Retinal pigment epithelial cell (primary cell): ENCODE results near the gene PM20D2.
A peak's percentile ranks its signal among the peaks of the same experiment; 100 is the strongest.

Experiments used
- DNase-seq: peaks from one replicate; pipeline ENCODE4 v3.0.0-alpha.2; 2010; ENCODE audit warnings: low read depth
- H3K4me3 ChIP-seq: 2 replicates; pipeline ENCODE4 v1.5.1; 2011; ENCODE audit warnings: mild to moderate bottlenecking, low read length, control low read depth, moderate library complexity
- TF ChIP-seq, protein P1 (sequence below): conservative IDR thresholded peaks from 2 replicates; pipeline ENCODE4 v1.5.1; 2011; ENCODE audit warnings: low read depth, low read length, control low read depth, inconsistent platforms

Gene PM20D2

DNA sequence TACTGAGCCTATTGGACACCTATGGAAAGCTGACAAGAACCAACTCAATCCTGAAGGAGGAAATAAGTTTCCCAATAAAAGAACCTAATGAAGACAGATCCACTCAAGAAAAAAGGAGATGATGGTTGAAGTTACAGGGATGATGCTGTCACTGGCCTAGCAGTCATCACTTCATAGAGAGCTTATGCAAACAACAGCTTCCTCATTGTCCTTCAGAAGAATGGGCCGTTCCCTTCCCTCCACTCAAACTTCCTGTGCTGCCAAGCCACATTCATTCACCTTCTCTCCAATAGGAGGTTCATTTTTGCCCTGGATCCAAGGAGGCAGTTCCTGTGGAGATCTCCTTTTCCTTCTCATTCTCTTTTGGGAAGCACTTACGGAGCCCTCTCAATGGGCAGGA is 13.8 kb upstream of the PM20D2 start:
- no peak overlapping the region for H3K4me3 ChIP-seq
- TF ChIP-seq, protein P1, sequence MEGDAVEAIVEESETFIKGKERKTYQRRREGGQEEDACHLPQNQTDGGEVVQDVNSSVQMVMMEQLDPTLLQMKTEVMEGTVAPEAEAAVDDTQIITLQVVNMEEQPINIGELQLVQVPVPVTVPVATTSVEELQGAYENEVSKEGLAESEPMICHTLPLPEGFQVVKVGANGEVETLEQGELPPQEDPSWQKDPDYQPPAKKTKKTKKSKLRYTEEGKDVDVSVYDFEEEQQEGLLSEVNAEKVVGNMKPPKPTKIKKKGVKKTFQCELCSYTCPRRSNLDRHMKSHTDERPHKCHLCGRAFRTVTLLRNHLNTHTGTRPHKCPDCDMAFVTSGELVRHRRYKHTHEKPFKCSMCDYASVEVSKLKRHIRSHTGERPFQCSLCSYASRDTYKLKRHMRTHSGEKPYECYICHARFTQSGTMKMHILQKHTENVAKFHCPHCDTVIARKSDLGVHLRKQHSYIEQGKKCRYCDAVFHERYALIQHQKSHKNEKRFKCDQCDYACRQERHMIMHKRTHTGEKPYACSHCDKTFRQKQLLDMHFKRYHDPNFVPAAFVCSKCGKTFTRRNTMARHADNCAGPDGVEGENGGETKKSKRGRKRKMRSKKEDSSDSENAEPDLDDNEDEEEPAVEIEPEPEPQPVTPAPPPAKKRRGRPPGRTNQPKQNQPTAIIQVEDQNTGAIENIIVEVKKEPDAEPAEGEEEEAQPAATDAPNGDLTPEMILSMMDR, result no peak
- DNase-seq, result no peak

DNA sequence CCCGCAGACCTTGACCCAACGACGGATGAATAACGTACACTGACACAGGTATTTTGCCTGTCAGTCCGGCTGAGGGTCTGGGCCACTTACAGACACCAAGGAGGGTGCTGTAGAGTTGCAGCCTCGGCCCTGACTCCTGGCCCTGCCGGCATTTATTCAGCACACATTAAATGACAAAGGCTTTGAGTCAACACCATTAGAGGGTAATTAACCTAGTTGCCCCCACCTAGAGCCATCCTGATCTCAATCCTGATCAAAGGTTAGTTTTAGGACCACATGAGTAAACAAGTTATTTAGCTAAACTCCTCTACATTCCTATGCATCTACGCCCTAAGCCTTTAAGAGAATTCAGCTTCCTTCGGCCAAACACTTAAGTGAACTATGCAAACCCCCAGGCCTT is 11.9 kb upstream of the PM20D2 start:
- no peak for DNase-seq
- no peak overlapping the region for H3K4me3 ChIP-seq
- TF ChIP-seq, protein P1, result no peak

DNA sequence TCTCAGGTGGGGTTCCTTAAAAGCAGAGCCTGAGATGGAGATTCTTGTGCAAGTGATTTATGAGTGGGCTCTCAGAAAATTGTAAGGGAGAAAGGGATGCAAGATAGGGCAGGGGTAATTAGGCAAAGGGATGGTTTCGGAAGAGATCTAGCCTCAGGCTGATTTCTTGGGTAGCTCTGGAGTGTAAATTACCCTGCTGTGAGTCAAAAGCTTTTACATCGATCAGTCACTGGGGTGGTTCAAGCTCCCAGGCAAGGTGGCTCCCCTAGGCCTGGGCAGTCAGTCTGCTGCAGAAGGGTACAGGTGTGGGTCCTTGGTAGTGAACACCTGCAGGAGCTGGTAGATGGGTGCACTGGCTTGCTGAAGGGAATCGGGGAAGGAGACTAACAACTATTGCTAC is 11.1 kb upstream of the PM20D2 start:
- TF ChIP-seq, protein P1, result no peak
- no peak overlapping the region for H3K4me3 ChIP-seq
- DNase-seq, result no peak

DNA sequence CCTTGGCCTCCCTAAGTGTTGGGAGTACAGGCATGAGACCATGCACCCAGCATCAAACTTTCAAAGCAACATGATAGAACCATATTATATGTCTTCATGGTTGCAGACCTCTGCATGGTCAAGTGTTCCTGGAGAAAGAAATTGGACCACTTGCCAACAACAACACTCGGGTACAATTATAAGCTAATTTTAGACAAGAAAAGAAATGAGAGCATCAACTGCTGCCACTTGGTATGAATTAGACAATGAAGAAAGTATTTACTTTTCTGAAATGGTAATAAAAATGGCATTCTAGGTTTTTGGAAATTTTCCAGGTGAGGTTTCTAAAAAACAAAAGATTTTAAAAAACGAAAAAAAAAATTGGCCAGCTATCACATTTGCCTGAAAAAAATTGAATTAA is 7.7 kb upstream of the PM20D2 start:
- no peak for DNase-seq
- TF ChIP-seq, protein P1, result no peak
- no peak overlapping the region for H3K4me3 ChIP-seq

DNA sequence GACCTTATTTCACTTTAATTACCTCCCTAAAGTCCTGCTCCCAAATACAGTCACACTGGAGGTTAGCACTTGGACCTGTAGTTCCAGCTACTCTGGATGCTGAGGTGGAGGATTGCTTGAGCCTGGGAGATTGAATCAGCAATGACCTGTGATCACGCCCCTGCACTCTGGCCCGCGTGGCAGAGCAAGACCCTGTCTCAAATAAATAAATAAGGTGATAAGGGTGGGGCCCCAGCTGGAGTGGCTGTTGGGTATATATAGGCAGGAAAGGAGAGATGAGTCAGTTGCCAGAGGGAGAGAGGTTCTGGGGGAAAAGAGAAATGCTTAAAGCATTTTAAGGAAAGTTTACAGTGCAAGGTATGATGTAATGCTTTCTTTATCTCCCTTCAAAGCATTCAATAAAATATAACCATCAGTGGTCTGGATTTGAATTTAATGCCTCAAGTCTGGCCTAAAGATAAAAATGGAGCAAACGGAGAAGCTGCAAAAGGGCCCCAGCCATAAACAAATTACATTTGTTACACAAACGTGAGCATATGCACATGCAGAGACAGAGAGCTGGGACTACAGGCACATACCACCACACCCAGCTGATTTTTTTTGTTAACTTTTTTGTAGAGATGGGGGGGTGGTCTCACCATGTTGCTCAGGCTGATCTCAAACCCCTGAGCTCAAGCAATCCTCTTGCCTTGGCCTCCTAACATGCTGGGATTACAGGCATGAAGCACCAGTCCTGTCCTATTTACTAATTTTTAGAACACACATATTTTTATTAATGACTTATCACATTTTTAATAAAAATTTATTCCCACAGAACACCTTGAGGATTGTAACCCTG is 6.1 kb upstream of the PM20D2 start:
- DNase-seq, result no peak
- TF ChIP-seq, protein P1, result no peak
- H3K4me3 ChIP-seq, result no peak overlapping the region

DNA sequence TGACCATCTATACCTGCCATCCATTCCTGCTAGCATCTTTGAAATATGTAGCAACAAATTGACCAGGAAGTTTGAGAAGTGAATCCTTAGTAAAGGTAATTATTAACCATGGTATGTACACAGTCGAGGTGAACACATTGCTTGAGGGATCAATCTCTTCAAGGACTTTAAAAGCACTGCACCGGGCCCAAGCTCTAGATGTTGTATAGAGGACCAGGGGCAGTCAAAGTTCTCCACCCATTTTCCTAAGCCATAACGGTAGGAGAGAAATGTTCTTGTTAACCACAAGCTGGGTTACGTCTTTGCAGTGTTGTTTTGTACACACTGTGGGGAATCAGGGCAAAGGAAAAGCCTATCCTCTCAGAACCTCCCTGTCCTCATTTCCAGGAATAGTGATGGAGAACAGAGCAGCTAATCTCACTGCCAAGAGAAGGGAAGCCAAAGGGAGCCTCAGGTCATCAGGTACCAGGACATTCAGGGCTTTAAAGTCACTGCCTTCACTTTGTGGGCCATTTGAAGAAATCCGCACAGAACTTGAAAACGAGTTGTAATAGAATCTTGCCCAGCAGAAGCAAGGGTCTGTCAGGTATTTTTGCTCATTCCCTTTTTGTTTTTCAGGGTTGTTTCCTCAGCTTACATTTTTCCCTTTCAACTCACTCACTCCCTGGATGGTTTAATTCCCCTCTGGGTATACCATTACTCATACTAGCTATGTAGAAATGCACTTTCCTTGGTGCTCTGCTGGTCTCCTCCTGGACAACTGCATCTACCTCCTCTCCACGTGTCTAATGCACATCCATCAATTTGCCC is 5.3 kb upstream of the PM20D2 start:
- TF ChIP-seq, protein P1, result no peak
- no peak overlapping the region for H3K4me3 ChIP-seq
- no peak for DNase-seq

DNA sequence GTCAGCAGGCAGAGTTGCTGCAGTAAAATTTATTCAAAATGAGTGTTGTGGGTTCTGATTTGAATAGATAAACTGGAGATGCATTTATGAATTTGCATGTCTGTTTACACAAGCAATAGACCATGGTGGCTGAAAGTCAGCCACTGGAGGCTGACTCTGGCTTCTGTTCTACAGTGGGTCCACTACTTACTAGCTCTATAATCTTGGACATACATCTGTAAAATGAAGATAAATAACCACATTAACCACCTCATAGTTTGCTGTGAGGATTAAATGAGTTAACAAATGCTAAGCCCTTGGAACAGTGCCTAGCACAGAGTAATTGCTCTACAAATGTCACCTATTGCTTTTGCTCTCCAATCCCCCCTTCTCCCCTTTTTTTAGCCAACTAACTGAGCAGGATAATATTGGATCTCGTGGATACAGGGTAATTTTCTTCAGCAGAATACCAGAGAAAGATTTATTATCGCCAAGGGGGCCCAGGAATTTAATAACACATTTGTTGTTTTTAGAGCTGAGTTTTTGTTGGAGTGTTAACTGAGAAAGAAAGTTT is 1.4 kb upstream of the PM20D2 start:
- H3K4me3 ChIP-seq, result no peak overlapping the region
- DNase-seq, result peak; percentile 74
- TF ChIP-seq, protein P1, result no peak
